NCI-H2081 treated with DMSO at 0.1 percent for 48 hours (cell line): ENCODE results near the gene RBM10.
A peak's percentile ranks its signal among the peaks of the same experiment; 100 is the strongest.

Source experiments
- DNase-seq: peaks from one replicate; lab custom pipeline; 2025; lab: John Stamatoyannopoulos, UW

RBM10 gene

GRCh38 chrX:47178337-47178736 lies 33.3 kb downstream of the RBM10 start:
- no peak for DNase-seq

GRCh38 chrX:47179221-47179927 lies 34.4 kb downstream of the RBM10 start:
- DNase-seq: no peak

GRCh38 chrX:47179928-47180255 lies 34.9 kb downstream of the RBM10 start:
- DNase-seq: no peak

GRCh38 chrX:47180346-47180745 lies 35.3 kb downstream of the RBM10 start:
- no peak for DNase-seq

GRCh38 chrX:47181301-47181700 lies 36.3 kb downstream of the RBM10 start:
- DNase-seq: no peak

GRCh38 chrX:47182106-47182700 lies 37.2 kb downstream of the RBM10 start:
- DNase-seq: no peak

GRCh38 chrX:47184486-47184885 lies 39.5 kb downstream of the RBM10 start:
- DNase-seq: no peak

- no peak for DNase-seq
Measured at GRCh38 chrX:47185241-47185640, 40.2 kb downstream of the RBM10 start.

- no peak for DNase-seq
Measured at GRCh38 chrX:47186096-47186740, 41.2 kb downstream of the RBM10 start.

- no peak for DNase-seq
Measured at GRCh38 chrX:47187106-47187677, 42.2 kb downstream of the RBM10 start.

- DNase-seq: no peak
Measured at GRCh38 chrX:47189906-47190305, 44.9 kb downstream of the RBM10 start.

- peak; percentile 86 for DNase-seq
Measured at GRCh38 chrX:47190445-47191269, 45.6 kb downstream of the RBM10 start.

- DNase-seq: no peak
Measured at GRCh38 chrX:47191331-47191730, 46.3 kb downstream of the RBM10 start.

GRCh38 chrX:47191806-47192401 lies 46.9 kb downstream of the RBM10 start:
- DNase-seq: no peak

GRCh38 chrX:47193475-47194193 lies 48.6 kb downstream of the RBM10 start, which contains the start of gene UBA1:
UBA1 (plus strand) TSS chrX:47193829; CDS start chrX:47198803, 4,974 bp downstream.
- peak; percentile 90 for DNase-seq

- no peak for DNase-seq
Measured at GRCh38 chrX:47194194-47194787, 49.3 kb downstream of the RBM10 start.

GRCh38 chrX:47196098-47196497 lies 51.1 kb downstream of the RBM10 start:
- DNase-seq: no peak

GRCh38 chrX:47197526-47197925 lies 52.5 kb downstream of the RBM10 start:
- DNase-seq: no peak

GRCh38 chrX:47198026-47198686 lies 53.1 kb downstream of the RBM10 start:
- no peak for DNase-seq

- no peak for DNase-seq
Measured at GRCh38 chrX:47198687-47199080, 53.7 kb downstream of the RBM10 start.
